ENCODE results near the gene PABPC1L2A. TPM values are rescaled to one million over a fixed set of nuclear protein-coding genes. Genes with fewer than 3 reads are reported as not detected.
"Not testable (repeated sequence)": the region's sequence is repeated elsewhere in the genome, so short reads cannot be mapped to it uniquely, and the experiment has no call there.

PABPC1L2A gene
- total RNA-seq, 5 donors from 2014 or later (not counting 1 experiment from before 2014, with no cell fraction given) = not detected

- Mint-ChIP-seq H3K36me3 (no peaks in the 10 kb centered on the region), H3K4me1 (no peaks in the 10 kb centered on the region)
- H3K27me3 ChIP-seq (replicated peaks in 1 of 2; ENCODE audit: control insufficient read depth in 2 of 2, extremely low read depth in 1 of 2, insufficient read depth in 2 of 2, low read length in 1 of 2) = peaks cover 0 to 3% of the 10 kb centered on the region in 2 experiments
Measured at GRCh38 chrX:73076838-73077237, 2.5 kb downstream of the PABPC1L2A start.

DNA sequence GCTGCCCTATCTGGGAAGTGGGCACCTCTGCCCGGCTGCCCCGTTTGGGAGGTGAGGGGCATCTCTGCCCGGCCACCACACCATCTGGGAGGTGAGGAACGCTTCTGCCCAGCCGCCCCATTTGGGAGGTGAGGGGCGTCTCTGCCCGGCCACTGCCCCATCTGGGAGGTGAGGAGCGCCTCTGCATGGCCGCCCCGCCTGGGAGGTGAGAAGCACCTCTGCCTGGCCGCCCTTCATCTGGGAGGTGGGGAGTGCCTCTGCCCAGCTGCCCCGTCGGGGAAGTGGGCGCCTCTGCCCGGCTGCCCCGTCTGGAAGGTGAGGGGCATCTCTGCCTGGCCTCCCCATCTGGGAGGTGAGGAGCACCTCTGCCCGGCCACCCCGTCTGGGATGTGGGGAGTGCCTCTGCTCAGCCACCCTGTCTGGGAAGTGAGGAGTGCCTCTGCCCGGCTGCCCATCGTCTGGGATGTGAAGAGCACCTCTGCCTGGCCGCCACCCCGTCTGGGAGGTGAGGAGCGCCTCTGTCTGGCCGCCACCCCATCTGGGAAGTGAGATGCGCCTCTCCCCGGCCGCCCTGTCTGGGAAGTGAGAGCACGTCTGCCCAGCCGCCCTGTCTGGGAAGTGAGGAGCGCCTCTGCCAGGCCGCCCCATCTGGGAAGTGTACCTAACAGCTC lies 9.8 kb downstream of the PABPC1L2A start:
- CTCF ChIA-PET = no interaction called here
- H3K4me3 Mint-ChIP-seq = no peak overlapping the region
- Histone ChIP-seq H3K27ac (ENCODE audit: low read length) (no peak overlapping the region), H3K4me1 (ENCODE audit: control insufficient read depth in 1 of 2, extremely low read depth in 1 of 2, insufficient read depth in 2 of 2, low read length in 2 of 2) (no peaks in the 10 kb centered on the region), H3K36me3 (ENCODE audit: control insufficient read depth in 2 of 2, extremely low read depth in 1 of 2, insufficient read depth in 1 of 2, low read length in 1 of 2) (no peaks in the 10 kb centered on the region), H3K4me3 (ENCODE audit: control insufficient read depth in 1 of 2, extremely low read depth in 1 of 2, low read length in 1 of 2) (no peak overlapping the region), H3K27me3 (replicated peaks in 1 of 2; ENCODE audit: control insufficient read depth in 2 of 2, extremely low read depth in 1 of 2, insufficient read depth in 2 of 2, low read length in 1 of 2) (no peaks in the 10 kb centered on the region), H3K9me3 (no peaks in the 10 kb centered on the region)
- H3K4me1 Mint-ChIP-seq = no peaks in the 10 kb centered on the region
- 98% methylated on average over 10 of the region's 31 CpGs for WGBS (ENCODE audit: insufficient coverage)
- POLR2A ChIA-PET = no interaction called here
- DNase-seq (no peak), ATAC-seq (replicated peaks in 1 of 4) (no peak)
- peaks cover 0 to 4% (median 3%) of the 10 kb centered on the region in 3 donors for H3K9me3 Mint-ChIP-seq
- no peak overlapping the region for H3K27ac Mint-ChIP-seq
- peaks cover 4 to 17% of the 10 kb centered on the region in 2 donors for H3K27me3 Mint-ChIP-seq
- H3K36me3 Mint-ChIP-seq = no peaks in the 10 kb centered on the region

More at GRCh38 chrX:73076838-73077237, 2.5 kb downstream of the PABPC1L2A start:
- no peak for ATAC-seq (replicated peaks in 1 of 4)
- Mint-ChIP-seq H3K4me3 (no peak overlapping the region), H3K27ac (no peak overlapping the region), H3K9me3 (no peaks in the 10 kb centered on the region), H3K27me3 (peaks cover 13 to 34% of the 10 kb centered on the region in 2 donors)
- no peaks in the 10 kb centered on the region for H3K4me1 ChIP-seq (ENCODE audit: control insufficient read depth in 1 of 2, extremely low read depth in 1 of 2, insufficient read depth in 2 of 2, low read length in 2 of 2)
- H3K36me3 ChIP-seq (ENCODE audit: control insufficient read depth in 2 of 2, extremely low read depth in 1 of 2, insufficient read depth in 1 of 2, low read length in 1 of 2) = no peaks in the 10 kb centered on the region
- no peak for DNase-seq
- no peak overlapping the region for H3K27ac ChIP-seq (ENCODE audit: low read length)
- ChIA-PET CTCF (no interaction called here), POLR2A (no interaction called here)
- no CpG with 5 or more reads among the region's 2 CpGs for whole genome bisulfite sequencing (ENCODE audit: insufficient coverage)
- H3K9me3 ChIP-seq = no peaks in the 10 kb centered on the region
- H3K4me3 ChIP-seq (ENCODE audit: control insufficient read depth in 1 of 2, extremely low read depth in 1 of 2, low read length in 1 of 2) = no peak overlapping the region

- 100% methylated on average over 1 of the region's 44 CpGs for WGBS (ENCODE audit: insufficient coverage)
- DNase-seq (no peak), ATAC-seq (replicated peaks in 1 of 4) (no peak)
- H3K9me3 ChIP-seq = no peaks in the 10 kb centered on the region
- Mint-ChIP-seq H3K4me1 (no peaks in the 10 kb centered on the region), H3K27ac (no peak overlapping the region), H3K4me3 (no peak overlapping the region), H3K36me3 (no peaks in the 10 kb centered on the region), H3K27me3 (peaks cover 0 to 9% of the 10 kb centered on the region in 2 donors), H3K9me3 (peaks cover 0 to 4% (median 3%) of the 10 kb centered on the region in 3 donors)
- no peak overlapping the region for H3K4me3 ChIP-seq (ENCODE audit: control insufficient read depth in 1 of 2, extremely low read depth in 1 of 2, low read length in 1 of 2)
- CTCF ChIA-PET = no interaction called here
- POLR2A ChIA-PET = no interaction called here
- no peaks in the 10 kb centered on the region for H3K27me3 ChIP-seq (replicated peaks in 1 of 2; ENCODE audit: control insufficient read depth in 2 of 2, extremely low read depth in 1 of 2, insufficient read depth in 2 of 2, low read length in 1 of 2)
- H3K27ac ChIP-seq (ENCODE audit: low read length) = no peak overlapping the region
- H3K4me1 ChIP-seq (ENCODE audit: control insufficient read depth in 1 of 2, extremely low read depth in 1 of 2, insufficient read depth in 2 of 2, low read length in 2 of 2) = no peaks in the 10 kb centered on the region
- no peaks in the 10 kb centered on the region for H3K36me3 ChIP-seq (ENCODE audit: control insufficient read depth in 2 of 2, extremely low read depth in 1 of 2, insufficient read depth in 1 of 2, low read length in 1 of 2)
Measured at GRCh38 chrX:73068467-73069364, 10.6 kb downstream of the PABPC1L2A start.

- H3K4me3 ChIP-seq (ENCODE audit: control insufficient read depth in 1 of 2, extremely low read depth in 1 of 2, low read length in 1 of 2); H3K9me3 Mint-ChIP-seq; H3K27ac ChIP-seq (ENCODE audit: low read length); H3K9me3 ChIP-seq; ATAC-seq (replicated peaks in 1 of 4); H3K4me3 Mint-ChIP-seq; H3K27me3 ChIP-seq (replicated peaks in 1 of 2; ENCODE audit: control insufficient read depth in 2 of 2, extremely low read depth in 1 of 2, insufficient read depth in 2 of 2, low read length in 1 of 2); H3K27ac Mint-ChIP-seq; POLR2A ChIA-PET; H3K4me1 Mint-ChIP-seq; H3K4me1 ChIP-seq (ENCODE audit: control insufficient read depth in 1 of 2, extremely low read depth in 1 of 2, insufficient read depth in 2 of 2, low read length in 2 of 2); DNase-seq; H3K36me3 Mint-ChIP-seq; H3K27me3 Mint-ChIP-seq; CTCF ChIA-PET; H3K36me3 ChIP-seq (ENCODE audit: control insufficient read depth in 2 of 2, extremely low read depth in 1 of 2, insufficient read depth in 1 of 2, low read length in 1 of 2): not testable (repeated sequence)
- 83% methylated on average over 8 of the region's 24 CpGs for WGBS (ENCODE audit: insufficient coverage)
Measured at GRCh38 chrX:73067761-73068466, 11.4 kb downstream of the PABPC1L2A start.

GRCh38 chrX:73028876-73029275 lies 50.4 kb downstream of the PABPC1L2A start:
- H3K4me3 Mint-ChIP-seq = no peak overlapping the region
- Histone ChIP-seq H3K9me3 (no peaks in the 10 kb centered on the region), H3K4me3 (ENCODE audit: control insufficient read depth in 1 of 2, extremely low read depth in 1 of 2, low read length in 1 of 2) (no peak overlapping the region), H3K27me3 (replicated peaks in 1 of 2; ENCODE audit: control insufficient read depth in 2 of 2, extremely low read depth in 1 of 2, insufficient read depth in 2 of 2, low read length in 1 of 2) (no peaks in the 10 kb centered on the region), H3K27ac (ENCODE audit: low read length) (no peak overlapping the region), H3K4me1 (ENCODE audit: control insufficient read depth in 1 of 2, extremely low read depth in 1 of 2, insufficient read depth in 2 of 2, low read length in 2 of 2) (no peaks in the 10 kb centered on the region), H3K36me3 (ENCODE audit: control insufficient read depth in 2 of 2, extremely low read depth in 1 of 2, insufficient read depth in 1 of 2, low read length in 1 of 2) (no peaks in the 10 kb centered on the region)
- no peak for DNase-seq
- H3K36me3 Mint-ChIP-seq = no peaks in the 10 kb centered on the region
- ATAC-seq (replicated peaks in 1 of 4) = no peak
- no peak overlapping the region for H3K27ac Mint-ChIP-seq
- ChIA-PET CTCF (no interaction called here), POLR2A (interaction anchor here in 1 of 2 donors (0.5 kb wide), 1 partner anchor 19 kb away, joined by 3 read pairs; no protein-coding TSS in a partner anchor)
- 67% methylated on average over 1 of the region's 1 CpG for WGBS (ENCODE audit: insufficient coverage)
- H3K9me3 Mint-ChIP-seq = peaks cover 6 to 19% (median 8%) of the 10 kb centered on the region in 3 donors
- no peaks in the 10 kb centered on the region for H3K4me1 Mint-ChIP-seq
- H3K27me3 Mint-ChIP-seq = peaks cover 7 to 24% of the 10 kb centered on the region in 2 donors

Measured in T-cell (primary cell).